ENCODE results near the gene CAND2. TPM values are rescaled to one million over a fixed set of nuclear protein-coding genes. Genes with fewer than 3 reads are reported as not detected.

CAND2 gene
- total and polyA plus RNA-seq, 10 of the 15 experiments (the other 5 are each of a cell fraction or from before 2014, with no cell fraction given), result 0.03 to 1.9 (median 0.52) TPM

GRCh38 chr3:12828751-12829150 is 32.3 kb downstream of the CAND2 start:
- ChIA-PET CTCF (no interaction called here), POLR2A (no interaction called here), RAD21 (ENCODE audit: unreplicated experiment) (no interaction called here), SMC1A (ENCODE audit: uncharacterized antibody, unreplicated experiment) (no interaction called here)
- Histone ChIP-seq H3K9ac (ENCODE audit: control insufficient read depth, insufficient read depth, low read length) (no peak overlapping the region), H3K27me3 (replicated peaks in 1 of 2; ENCODE audit: control insufficient read depth in 2 of 2, insufficient read depth in 2 of 2, low read length in 1 of 2) (no peaks in the 10 kb centered on the region), H4K20me1 (ENCODE audit: control insufficient read depth, insufficient read depth) (no peaks in the 10 kb centered on the region; the same call in 1 of the 2 replicates), H3K9me3 (replicated peaks; ENCODE audit: control insufficient read depth, insufficient read depth, low read length) (no peaks in the 10 kb centered on the region), H2AFZ (ENCODE audit: control insufficient read depth, low read depth, low read length) (no peak overlapping the region), H3K36me3 (ENCODE audit: control insufficient read depth in 2 of 2, insufficient read depth in 2 of 2, low read length in 1 of 2) (peaks cover 14 to 15% of the 10 kb centered on the region in 2 experiments), H3K4me2 (ENCODE audit: control insufficient read depth, insufficient read depth) (no peak overlapping the region), H3K4me1 (ENCODE audit: control insufficient read depth, insufficient read depth, low read length) (no peaks in the 10 kb centered on the region), H3K79me2 (ENCODE audit: control insufficient read depth, insufficient read depth, low read length) (no peaks in the 10 kb centered on the region), H3K27ac (ENCODE audit: control insufficient read depth, insufficient read depth) (no peak overlapping the region), H3K4me3 (no peak overlapping the region)
- BruUV-seq (replicated peaks), result no TSS peak
- ATAC-seq (no peak), FAIRE-seq (no peak), DNase-seq (ENCODE audit: low read depth, low spot score) (no peak)
- intact Hi-C loops (cut with micrococcal nuclease; ENCODE audit: unreplicated experiment) (no loop called here), in situ Hi-C loops (cut with MboI) (no loop called here)
- TF ChIP-seq CHD2 (IDR thresholded peaks at IDR 0.05; ENCODE audit: borderline replicate concordance, low read depth, low read length), result no peak
- WGBS (ENCODE audit: insufficient coverage, insufficient replicate concordance, low lambda C conversion rate, missing lambda C conversion rate), result 97% methylated on average over 4 of the region's 4 CpGs

GRCh38 chr3:12829404-12829803 is 32.9 kb downstream of the CAND2 start:
- no peak overlapping the region for H2AFZ ChIP-seq (ENCODE audit: control insufficient read depth, low read depth, low read length)
- no peak overlapping the region for H3K9ac ChIP-seq (ENCODE audit: control insufficient read depth, insufficient read depth, low read length)
- WGBS (ENCODE audit: insufficient coverage, insufficient replicate concordance, low lambda C conversion rate, missing lambda C conversion rate), result 73% methylated on average over 4 of the region's 4 CpGs
- H3K4me2 ChIP-seq (ENCODE audit: control insufficient read depth, insufficient read depth), result no peak overlapping the region
- H3K4me3 ChIP-seq, result no peak overlapping the region
- FAIRE-seq (no peak), DNase-seq (ENCODE audit: low read depth, low spot score) (no peak), ATAC-seq (no peak)
- H3K79me2 ChIP-seq (ENCODE audit: control insufficient read depth, insufficient read depth, low read length), result no peaks in the 10 kb centered on the region
- peaks cover 18 to 19% of the 10 kb centered on the region in 2 experiments for H3K36me3 ChIP-seq (ENCODE audit: control insufficient read depth in 2 of 2, insufficient read depth in 2 of 2, low read length in 1 of 2)
- no peaks in the 10 kb centered on the region for H3K27me3 ChIP-seq (replicated peaks in 1 of 2; ENCODE audit: control insufficient read depth in 2 of 2, insufficient read depth in 2 of 2, low read length in 1 of 2)
- BruUV-seq (replicated peaks), result no TSS peak
- in situ Hi-C loops (cut with MboI) (no loop called here), intact Hi-C loops (cut with micrococcal nuclease; ENCODE audit: unreplicated experiment) (no loop called here)
- H3K4me1 ChIP-seq (ENCODE audit: control insufficient read depth, insufficient read depth, low read length), result no peaks in the 10 kb centered on the region
- no peaks in the 10 kb centered on the region for H3K9me3 ChIP-seq (replicated peaks; ENCODE audit: control insufficient read depth, insufficient read depth, low read length)
- ChIA-PET POLR2A (no interaction called here), CTCF (no interaction called here), SMC1A (ENCODE audit: uncharacterized antibody, unreplicated experiment) (interaction anchor here (0.6 kb wide), 1 partner anchor 113 kb away, joined by 3 read pairs; no protein-coding TSS in a partner anchor), RAD21 (ENCODE audit: unreplicated experiment) (no interaction called here)
- no peaks in the 10 kb centered on the region; the same call in 1 of the 2 replicates for H4K20me1 ChIP-seq (ENCODE audit: control insufficient read depth, insufficient read depth)
- H3K27ac ChIP-seq (ENCODE audit: control insufficient read depth, insufficient read depth), result no peak overlapping the region
- TF ChIP-seq EZH2 (IDR thresholded peaks at IDR 0.05; ENCODE audit: borderline replicate concordance, control insufficient read depth, low read depth, low read length), result no peak
- no peak for TF ChIP-seq POU2F2 (IDR thresholded peaks at IDR 0.05; ENCODE audit: borderline replicate concordance, low read depth, low read length)
- TF ChIP-seq PAX5 (IDR thresholded peaks at IDR 0.05; ENCODE audit: borderline replicate concordance, low read depth, low read length), result no peak
- no peak for TF ChIP-seq FOS (IDR thresholded peaks at IDR 0.05; ENCODE audit: borderline replicate concordance, extremely low read depth, insufficient read length)
- no peak for TF ChIP-seq NFXL1 (IDR thresholded peaks at IDR 0.05; ENCODE audit: borderline replicate concordance)
- TF ChIP-seq SPI1 (IDR thresholded peaks at IDR 0.05; ENCODE audit: borderline replicate concordance, insufficient read depth, low read depth, low read length), result no peak
- no peak for TF ChIP-seq HDAC2 (IDR thresholded peaks at IDR 0.05)
- TF ChIP-seq DPF2 (IDR thresholded peaks at IDR 0.05), result no peak
- TF ChIP-seq USF2 (IDR thresholded peaks at IDR 0.05; ENCODE audit: borderline replicate concordance, low read depth, low read length), result no peak
- no peak for TF ChIP-seq PBX3 (IDR thresholded peaks at IDR 0.05; ENCODE audit: insufficient replicate concordance, low read depth, low read length)
- TF ChIP-seq ZZZ3 (IDR thresholded peaks at IDR 0.05; ENCODE audit: control insufficient read depth, insufficient read length, low read depth), result no peak
- no peak for TF ChIP-seq SUPT20H (IDR thresholded peaks at IDR 0.05; ENCODE audit: borderline replicate concordance, control insufficient read depth, low read depth, low read length)

Data from GM12878 (cell line).